Psoas muscle (tissue), 8 donors: ENCODE results near the gene CTDP1. TPM values are rescaled to one million over a fixed set of nuclear protein-coding genes. Genes with fewer than 3 reads are reported as not detected.

ENCODE experiments used
- ATAC-seq, 4 donors: fragments of 200-7000 bp; cut with Tn5 transposase; one replicate each; pipeline ENCODE4 v1.9.1; 2020; ENCODE audit warnings: moderate library complexity in 3 of 4, mild to moderate bottlenecking in 2 of 4
- DNase-seq, 2 donors: peaks; one replicate each; pipeline ENCODE4 v3.0.0-alpha.2; 2020
- H3K27ac ChIP-seq: fragments of 200-600 bp; one replicate; pipeline ENCODE4 v1.8.0; 2022
- H3K27me3 ChIP-seq, 3 donors: fragments of 200-600 bp in 1 of 3; one replicate each; pipeline versions ENCODE4 v1.6.1 to v1.8.0; 2013 to 2022; ENCODE audit warnings: low read length in 2 of 3, mild to moderate bottlenecking in 2 of 3, moderate library complexity in 1 of 3; ENCODE audit not compliant: insufficient read depth in 3 of 3
- H3K36me3 ChIP-seq, 2 donors: fragments of 200-600 bp in 1 of 2; one replicate each; pipeline versions ENCODE4 v1.6.1 to v1.8.0; 2013 to 2022; ENCODE audit warnings: low read depth in 1 of 2, mild to moderate bottlenecking in 1 of 2, moderate library complexity in 1 of 2; ENCODE audit not compliant: insufficient read depth in 1 of 2
- H3K4me1 ChIP-seq: fragments of 200-600 bp; one replicate; pipeline ENCODE4 v1.8.0; 2022
- H3K4me3 ChIP-seq: fragments of 200-600 bp; one replicate; pipeline ENCODE4 v1.8.0; 2022; ENCODE audit warnings: mild to moderate bottlenecking
- H3K9me3 ChIP-seq: fragments of 200-600 bp; one replicate; pipeline ENCODE4 v1.8.0; 2022
- CTCF ChIP-seq: fragments of 200-600 bp; IDR thresholded peaks from one replicate; pipeline ENCODE4 v1.8.0; 2022; ENCODE audit warnings: antibody characterized with exemption
- WGBS, 3 donors: extraction: QIAGEN DNeasy Blood & Tissue Kit; methylation state at CpG; one replicate each; pipeline versions ENCODE4 v1.1.6 to v1.1.7; 2013; 5-methylcytosine and 5-hydroxymethylcytosine counted together
- intact Hi-C, 2 donors: fragments of 100-400 bp; cut with DNase I; formaldehyde crosslinking; loops; one replicate each; pipeline versions ENCODE4 v1.11.0 to v1.14.2; 2022
- long read RNA-seq, 2 donors: library from polyadenylated mRNA; unstranded; transcript quantifications; one replicate each; pipeline ENCODE4 v2.0.0, GENCODE V29; 2021
- polyA plus RNA-seq, 3 donors: library from polyadenylated mRNA; stranded (reverse); fragments of 200-250 nt; gene quantifications; one replicate each; pipeline ENCODE4 v1.2.3, GENCODE V29; 2013
- total RNA-seq, 4 donors: library from RNA; stranded (reverse); fragmentation: NEBNext Ultra II Directional in 2 of 4; extraction: Animal tissue kit (Norgen Biotek cat#: 25700) in 2 of 4; gene quantifications; one replicate each; pipeline versions ENCODE4 v1.2.1 to v1.2.4, GENCODE V29; 2021 to 2023
- donor health status: healthy with polysubstance abuse.
- donor health status: DM: no; HTN: no; CAD: no; lungs with moderate emphysema.
- donor health status: Bipolar disorder and iron deficiency.
- donor health status: healthy.
- donor health status: DM: yes; HTN: yes; CAD: no.
- donor health status: DM: no; HTN: no; CAD: no.
- donor health status: DM: no; HTN: no; CAD: no.
- donor health status: DM: yes; HTN: yes; CAD: no.

The CTDP1 gene
- 10 to 100 TPM in 2 of 4 donors, 1 to 10 TPM in 2; 7.6 to 21.6 (median 12.6) TPM for total RNA-seq
- polyA plus RNA-seq, result 10 to 100 TPM; 10.7 to 17.6 (median 12.4) TPM
- long read RNA-seq, donor 1, full-length matches to known transcripts, result 8 of 14 reads
- long read RNA-seq, donor 1, partial matches to known transcripts, result 5 of 14 reads
- long read RNA-seq, donor 1, other reads (novel, unspliced or antisense), result 1 of 14 reads
- long read RNA-seq, donor 2, full-length matches to known transcripts, result 40 of 66 reads
- long read RNA-seq, donor 2, partial matches to known transcripts, result 17 of 66 reads
- long read RNA-seq, donor 2, other reads (novel, unspliced or antisense), result 9 of 66 reads

- Histone ChIP-seq H3K36me3 (peaks cover 0 to 23% of the 10 kb centered on the region in 2 donors), H3K27me3 (no peaks in the 10 kb centered on the region), H3K4me1 (peaks cover 26% of the 10 kb centered on the region), H3K4me3 (peak within 1 kb of the TSS; percentile 74), H3K9me3 (no peaks in the 10 kb centered on the region), H3K27ac (peak within 1 kb of the TSS; percentile 97)
- DNase-seq (peak; percentile 94 to 96), ATAC-seq (peak; percentile 83 to 91 (median 88))
- intact Hi-C loops, result loop anchor here (5.0 to 10.0 kb wide), 6 partner anchors 245 to 612 kb away; partner anchors contain the start of genes ATP9B (in 1 of the 2), RBFA (in 1 of the 2) and TXNL4A (in 1 of the 2)
- 0% methylated on average over 70 to 88 of the region's 88 CpGs for WGBS, 3 donors
- TF ChIP-seq CTCF, result peak; percentile 9
Measured at GRCh38 chr18:79679552-79680099, at the start of gene CTDP1. TSS of gene CTDP1 (plus strand) at chr18:79679803. CDS start at chr18:79679948, 145 bp downstream.

GRCh38 chr18:79630281-79631095 lies 49.1 kb upstream of the CTDP1 start:
- H3K36me3 ChIP-seq, result no peaks in the 10 kb centered on the region
- H3K4me1 ChIP-seq, result no peaks in the 10 kb centered on the region
- intact Hi-C loops, result no loop called here
- WGBS, 3 donors, result 70 to 79% (median 71%) methylated on average over 36 of the region's 36 CpGs
- no peak overlapping the region for H3K4me3 ChIP-seq
- DNase-seq (peak in 1 of 2 donors; percentile 36), ATAC-seq (no peak)
- no peak overlapping the region for H3K27ac ChIP-seq
- peaks cover 0 to 20% (median 0%) of the 10 kb centered on the region in 3 donors for H3K27me3 ChIP-seq
- H3K9me3 ChIP-seq, result no peaks in the 10 kb centered on the region
- TF ChIP-seq CTCF, result no peak

- Histone ChIP-seq H3K27ac (no peak overlapping the region), H3K4me3 (no peak overlapping the region), H3K9me3 (no peaks in the 10 kb centered on the region), H3K4me1 (no peaks in the 10 kb centered on the region), H3K27me3 (peaks cover 0 to 14% (median 0%) of the 10 kb centered on the region in 3 donors), H3K36me3 (no peaks in the 10 kb centered on the region)
- no peak for ATAC-seq
- TF ChIP-seq CTCF, result no peak
- WGBS, 3 donors, result 90 to 95% (median 94%) methylated on average over 20 to 21 of the region's 21 CpGs
- intact Hi-C loops, result no loop called here
- peak in 1 of 2 donors; percentile 5 for DNase-seq
Measured at GRCh38 chr18:79631096-79631507, 48.5 kb upstream of the CTDP1 start.

- DNase-seq (no peak), ATAC-seq (no peak)
- no peak overlapping the region for H3K27ac ChIP-seq
- no peak overlapping the region for H3K4me3 ChIP-seq
- H3K4me1 ChIP-seq, result no peaks in the 10 kb centered on the region
- intact Hi-C loops, result no loop called here
- peaks cover 0 to 15% (median 0%) of the 10 kb centered on the region in 3 donors for H3K27me3 ChIP-seq
- WGBS, 3 donors, result 87 to 89% (median 88%) methylated on average over 12 of the region's 12 CpGs
- H3K9me3 ChIP-seq, result no peaks in the 10 kb centered on the region
- no peak for TF ChIP-seq CTCF
- H3K36me3 ChIP-seq, result no peaks in the 10 kb centered on the region
Measured at GRCh38 chr18:79631761-79632446, 47.7 kb upstream of the CTDP1 start.
